HG03139 (cell line): ENCODE measurements around the gene TNFRSF8.

Experiments used
- ATAC-seq: cut with Tn5 transposase; IDR thresholded peaks from one replicate; pipeline ENCODE4 v1.9.1; 2021; ENCODE audit not compliant: unreplicated experiment

Gene TNFRSF8

DNA sequence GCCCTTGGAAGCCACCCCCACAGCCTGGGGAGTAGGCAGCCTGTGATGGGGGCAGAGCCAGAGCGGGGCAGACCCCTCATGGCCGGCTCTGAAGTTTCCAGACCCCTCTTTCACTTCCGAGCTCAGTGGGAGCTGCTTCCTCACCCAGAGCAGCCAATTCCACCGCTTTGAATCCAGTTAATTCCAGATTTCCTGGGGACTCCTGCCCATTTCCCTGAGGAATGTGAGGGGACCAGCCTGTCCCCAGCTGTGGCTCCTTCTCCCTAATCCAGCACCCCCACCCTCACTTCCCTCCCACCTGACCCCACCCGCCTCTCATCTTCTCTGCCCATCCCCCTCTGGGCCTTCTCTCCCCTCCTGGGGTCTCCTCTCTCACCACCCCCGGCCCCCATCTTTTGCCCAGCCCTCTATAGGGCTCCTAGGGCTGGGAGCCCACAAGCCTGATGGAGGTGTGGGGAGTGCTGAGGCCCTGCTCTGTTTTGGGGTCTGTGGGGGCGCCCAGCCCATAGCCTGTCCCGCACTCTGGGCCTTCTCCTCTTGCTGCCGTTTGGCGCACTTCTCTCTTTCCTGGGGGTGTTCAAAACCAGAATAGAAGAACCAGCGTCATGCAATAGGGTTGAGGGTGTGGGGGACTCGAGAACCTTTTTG lies 77.5 kb downstream of the TNFRSF8 start:
- no peak for ATAC-seq

GRCh38 chr1:12141163-12141850 lies 78.2 kb downstream of the TNFRSF8 start:
- ATAC-seq, result no peak

DNA sequence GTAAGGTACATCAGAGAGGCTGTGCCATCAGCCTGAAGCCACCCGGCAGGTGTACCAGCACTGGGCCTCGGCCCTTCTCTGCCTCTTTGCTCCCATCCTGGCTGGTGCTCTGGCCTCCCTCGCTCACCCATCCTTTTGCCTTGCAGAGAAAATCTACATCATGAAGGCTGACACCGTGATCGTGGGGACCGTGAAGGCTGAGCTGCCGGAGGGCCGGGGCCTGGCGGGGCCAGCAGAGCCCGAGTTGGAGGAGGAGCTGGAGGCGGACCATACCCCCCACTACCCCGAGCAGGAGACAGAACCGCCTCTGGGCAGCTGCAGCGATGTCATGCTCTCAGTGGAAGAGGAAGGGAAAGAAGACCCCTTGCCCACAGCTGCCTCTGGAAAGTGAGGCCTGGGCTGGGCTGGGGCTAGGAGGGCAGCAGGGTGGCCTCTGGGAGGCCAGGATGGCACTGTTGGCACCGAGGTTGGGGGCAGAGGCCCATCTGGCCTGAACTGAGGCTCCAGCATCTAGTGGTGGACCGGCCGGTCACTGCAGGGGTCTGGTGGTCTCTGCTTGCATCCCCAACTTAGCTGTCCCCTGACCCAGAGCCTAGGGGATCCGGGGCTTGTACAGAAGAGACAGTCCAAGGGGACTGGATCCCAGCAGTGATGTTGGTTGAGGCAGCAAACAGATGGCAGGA lies 79.2 kb downstream of the TNFRSF8 start:
- no peak for ATAC-seq

DNA sequence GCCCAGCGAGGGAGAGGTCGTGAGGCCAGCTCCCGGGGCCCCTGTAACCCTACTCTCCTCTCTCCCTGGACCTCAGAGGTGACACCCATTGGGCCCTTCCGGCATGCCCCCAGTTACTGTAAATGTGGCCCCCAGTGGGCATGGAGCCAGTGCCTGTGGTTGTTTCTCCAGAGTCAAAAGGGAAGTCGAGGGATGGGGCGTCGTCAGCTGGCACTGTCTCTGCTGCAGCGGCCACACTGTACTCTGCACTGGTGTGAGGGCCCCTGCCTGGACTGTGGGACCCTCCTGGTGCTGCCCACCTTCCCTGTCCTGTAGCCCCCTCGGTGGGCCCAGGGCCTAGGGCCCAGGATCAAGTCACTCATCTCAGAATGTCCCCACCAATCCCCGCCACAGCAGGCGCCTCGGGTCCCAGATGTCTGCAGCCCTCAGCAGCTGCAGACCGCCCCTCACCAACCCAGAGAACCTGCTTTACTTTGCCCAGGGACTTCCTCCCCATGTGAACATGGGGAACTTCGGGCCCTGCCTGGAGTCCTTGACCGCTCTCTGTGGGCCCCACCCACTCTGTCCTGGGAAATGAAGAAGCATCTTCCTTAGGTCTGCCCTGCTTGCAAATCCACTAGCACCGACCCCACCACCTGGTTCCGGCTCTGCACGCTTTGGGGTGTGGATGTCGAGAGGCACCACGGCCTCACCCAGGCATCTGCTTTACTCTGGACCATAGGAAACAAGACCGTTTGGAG lies 80.0 kb downstream of the TNFRSF8 start:
- no peak for ATAC-seq

DNA sequence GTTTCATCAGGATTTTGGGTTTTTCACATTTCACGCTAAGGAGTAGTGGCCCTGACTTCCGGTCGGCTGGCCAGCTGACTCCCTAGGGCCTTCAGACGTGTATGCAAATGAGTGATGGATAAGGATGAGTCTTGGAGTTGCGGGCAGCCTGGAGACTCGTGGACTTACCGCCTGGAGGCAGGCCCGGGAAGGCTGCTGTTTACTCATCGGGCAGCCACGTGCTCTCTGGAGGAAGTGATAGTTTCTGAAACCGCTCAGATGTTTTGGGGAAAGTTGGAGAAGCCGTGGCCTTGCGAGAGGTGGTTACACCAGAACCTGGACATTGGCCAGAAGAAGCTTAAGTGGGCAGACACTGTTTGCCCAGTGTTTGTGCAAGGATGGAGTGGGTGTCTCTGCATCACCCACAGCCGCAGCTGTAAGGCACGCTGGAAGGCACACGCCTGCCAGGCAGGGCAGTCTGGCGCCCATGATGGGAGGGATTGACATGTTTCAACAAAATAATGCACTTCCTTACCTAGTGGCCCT lies 80.6 kb downstream of the TNFRSF8 start:
- ATAC-seq, result no peak

- ATAC-seq, result no peak
Measured at GRCh38 chr1:12144236-12144635, 81.1 kb downstream of the TNFRSF8 start.

- no peak for ATAC-seq
Measured at GRCh38 chr1:12144969-12145368, 81.9 kb downstream of the TNFRSF8 start.

- ATAC-seq, result no peak
Measured at GRCh38 chr1:12145616-12146342, 82.7 kb downstream of the TNFRSF8 start.

GRCh38 chr1:12146343-12147112 lies 83.4 kb downstream of the TNFRSF8 start:
- ATAC-seq, result no peak

GRCh38 chr1:12147201-12147701 lies 84.1 kb downstream of the TNFRSF8 start:
- ATAC-seq, result no peak

GRCh38 chr1:12148160-12148957 lies 85.3 kb downstream of the TNFRSF8 start:
- ATAC-seq, result no peak

DNA sequence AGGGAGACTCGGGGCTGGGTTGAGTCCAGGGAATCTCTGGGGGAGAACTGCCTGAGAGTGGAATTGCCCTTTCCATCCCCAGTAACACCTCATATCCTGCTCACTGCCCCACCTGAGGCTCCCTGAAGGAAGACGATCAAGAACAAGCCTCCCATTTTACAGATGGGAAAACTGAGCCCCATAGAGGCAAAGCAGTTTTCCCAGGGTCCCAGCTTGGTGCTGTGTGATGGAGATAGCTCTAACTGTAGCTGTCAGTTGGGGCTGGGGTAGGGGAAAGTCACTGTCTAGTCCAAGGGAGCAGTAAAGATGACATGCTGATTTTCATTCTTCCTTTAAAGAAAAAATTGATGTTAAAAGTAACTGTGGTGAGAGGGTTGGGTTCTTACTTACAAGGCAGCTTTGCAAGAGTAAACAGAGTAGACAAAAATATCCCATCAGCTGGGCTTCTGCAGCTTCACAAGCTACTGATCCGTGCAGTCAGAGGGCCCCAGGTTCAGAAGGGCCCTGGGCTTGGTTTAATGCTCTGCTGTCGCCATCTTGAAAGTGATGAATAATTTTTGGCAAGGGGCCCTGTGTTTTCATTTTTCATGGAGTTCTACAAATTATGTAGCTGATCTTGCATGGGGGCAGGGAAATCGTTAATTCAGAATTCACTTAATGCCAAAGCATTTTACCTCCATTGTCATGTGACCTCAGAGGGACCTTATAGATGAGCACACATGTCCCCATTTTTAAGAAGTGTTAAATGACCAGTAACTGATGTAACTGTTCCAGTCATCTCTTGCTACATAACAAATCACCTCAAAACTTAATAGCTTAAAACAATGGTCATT lies 86.1 kb downstream of the TNFRSF8 start:
- no peak for ATAC-seq

DNA sequence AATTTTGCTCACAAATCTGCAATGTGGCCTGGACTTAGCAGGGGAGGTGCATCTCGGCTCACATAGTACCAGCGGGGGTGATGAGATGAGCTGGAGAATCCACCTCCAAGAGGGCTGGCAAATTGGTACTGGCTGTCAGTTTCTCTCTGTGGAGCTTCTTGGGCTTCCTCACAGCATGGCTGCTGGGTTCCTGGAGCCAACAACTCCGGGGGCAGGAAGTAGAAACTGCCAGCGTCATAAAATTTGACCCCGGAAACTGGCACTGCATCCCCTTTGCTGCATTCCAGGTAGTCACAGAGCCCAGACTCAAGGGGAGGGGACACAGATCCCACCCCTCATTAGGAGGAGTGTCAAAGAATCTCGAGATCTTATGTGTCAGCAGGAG lies 86.7 kb downstream of the TNFRSF8 start:
- ATAC-seq, result no peak

- no peak for ATAC-seq
Measured at GRCh38 chr1:12150456-12151200, 87.5 kb downstream of the TNFRSF8 start.

DNA sequence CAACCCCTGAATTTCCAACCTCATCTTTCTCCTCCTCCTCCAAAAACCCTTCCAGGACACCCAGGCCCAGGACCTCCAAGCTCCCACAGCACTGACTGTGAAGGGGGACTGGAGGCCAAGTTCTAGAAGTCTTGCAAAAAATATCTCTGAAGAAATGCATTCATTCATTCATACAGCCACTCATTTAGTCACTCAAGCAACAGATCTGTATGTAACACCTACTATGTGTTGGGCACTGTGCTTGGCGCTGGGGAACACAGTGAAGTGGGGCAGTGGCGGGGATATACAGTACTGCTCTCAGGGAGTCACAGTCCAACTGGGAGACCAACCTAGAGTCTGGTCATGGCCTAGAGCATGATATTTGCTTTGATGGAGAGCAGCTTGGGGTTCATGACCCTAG lies 88.4 kb downstream of the TNFRSF8 start:
- no peak for ATAC-seq

GRCh38 chr1:12152113-12152891 lies 89.2 kb downstream of the TNFRSF8 start:
- peak; percentile 58 for ATAC-seq
